ENCODE measurements around the gene DSTN.

DNA sequence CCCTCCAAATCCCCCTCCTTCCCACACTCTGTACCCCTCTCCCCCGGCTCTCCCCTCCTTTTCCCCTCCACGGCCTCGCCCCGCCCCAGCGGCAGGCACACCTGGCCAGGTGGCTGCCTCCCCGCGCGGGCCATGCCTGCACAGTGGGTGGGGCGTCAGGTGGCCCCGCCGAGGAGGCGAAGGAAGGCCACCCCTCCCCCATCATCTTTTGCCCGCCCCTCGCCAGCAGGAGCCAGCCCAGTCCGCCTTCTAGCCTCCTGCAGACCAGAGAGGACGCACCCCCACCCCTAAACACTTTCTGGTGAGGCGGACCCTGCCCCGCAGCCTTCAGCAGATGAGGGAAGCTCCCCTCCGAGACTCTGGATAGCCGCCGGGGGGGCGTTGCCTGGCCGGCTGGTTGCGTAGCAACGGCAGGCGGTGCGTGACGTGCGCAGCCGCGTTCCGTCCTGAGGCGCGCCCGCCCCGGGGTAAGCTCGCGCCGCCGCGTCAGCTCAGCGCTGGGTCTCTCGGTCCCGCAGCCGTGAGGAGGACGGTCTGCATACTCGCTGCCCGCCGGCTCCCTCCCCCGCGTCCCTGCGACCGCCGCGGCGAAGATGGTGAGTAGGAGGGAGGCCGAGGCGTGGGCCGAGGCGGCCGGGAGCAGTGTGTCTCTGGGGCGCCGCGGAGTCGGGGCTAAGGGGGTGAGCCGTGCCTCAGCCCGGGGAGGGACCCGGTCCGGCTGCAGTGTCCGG is at the start of gene DSTN:
- no peak for TF ChIP-seq SP1 (IDR thresholded peaks at IDR 0.05)
- peak; percentile 67; the same call in 1 of the 2 replicates for TF ChIP-seq CTBP1 (IDR thresholded peaks at IDR 0.05; ENCODE audit: borderline replicate concordance)
- TF ChIP-seq ELF4 (IDR thresholded peaks at IDR 0.05) = no peak
